Caco-2 (cell line): ENCODE data around the gene KIF2A. TPM values are rescaled to one million over a fixed set of nuclear protein-coding genes. Genes with fewer than 3 reads are reported as not detected.

ENCODE experiments used
- BruUV-seq: library from RNA; stranded (reverse); fragments of 400-500 nt; replicated peaks from 2 replicates; lab custom pipeline; 2021; lab: Mats Ljungman, UMichigan
- CTCF ChIA-PET: fragments of 300-600 bp; sonication (Branson Sonifier 250); formaldehyde crosslinking; loops from one replicate; lab custom pipeline; 2022; ENCODE audit warnings: antibody characterized with exemption; lab: Charles Lee
- POLR2A ChIA-PET: fragments of 300-600 bp; sonication (Branson Sonifier 250); formaldehyde crosslinking; loops from one replicate; lab custom pipeline; 2022; ENCODE audit warnings: antibody characterized with exemption; lab: Charles Lee
- DNase-seq, 2 experiments: peaks; one replicate each; pipeline versions ENCODE4 v3.0.0 to v3.0.0-alpha.2; 2020 to 2022
- H3K27me3 ChIP-seq: replicated peaks from 2 replicates; pipeline ENCODE4 v1.6.0; 2011; ENCODE audit warnings: low read length; ENCODE audit not compliant: control insufficient read depth, insufficient read depth
- H3K36me3 ChIP-seq: 2 replicates; pipeline ENCODE4 v1.5.1; 2011; ENCODE audit warnings: low read length; ENCODE audit not compliant: control insufficient read depth, insufficient read depth
- H3K4me1 ChIP-seq: fragments of 250-450 bp; sonication (Bioruptor Pico); 2 replicates; pipeline ENCODE4 v1.5.1; 2020; ENCODE audit warnings: mild to moderate bottlenecking
- H3K4me3 ChIP-seq: 2 replicates; pipeline ENCODE4 v1.5.1; 2011; ENCODE audit warnings: low read depth, mild to moderate bottlenecking, control low read depth, low read length
- H3K9me3 ChIP-seq: fragments of 250-450 bp; sonication (Bioruptor Pico); 2 replicates; pipeline ENCODE4 v1.5.1; 2020; ENCODE audit warnings: mild to moderate bottlenecking, moderate library complexity
- H3K27ac Mint-ChIP-seq: one replicate; pipeline ENCODE4 v1.8.0; 2022; ENCODE audit warnings: mixed read lengths; ENCODE audit not compliant: unreplicated experiment
- H3K27me3 Mint-ChIP-seq: one replicate; pipeline ENCODE4 v1.8.0; 2022; ENCODE audit warnings: mixed read lengths; ENCODE audit not compliant: insufficient read depth, unreplicated experiment
- H3K36me3 Mint-ChIP-seq: one replicate; pipeline ENCODE4 v1.8.0; 2022; ENCODE audit warnings: mild to moderate bottlenecking, mixed read lengths; ENCODE audit not compliant: insufficient read depth, unreplicated experiment
- H3K4me1 Mint-ChIP-seq: one replicate; pipeline ENCODE4 v1.8.0; 2022; ENCODE audit warnings: low read depth, mixed read lengths; ENCODE audit not compliant: unreplicated experiment
- H3K4me3 Mint-ChIP-seq: one replicate; pipeline ENCODE4 v1.8.0; 2022; ENCODE audit warnings: mild to moderate bottlenecking, moderate library complexity, mixed read lengths; ENCODE audit not compliant: unreplicated experiment
- H3K9me3 Mint-ChIP-seq: one replicate; pipeline ENCODE4 v1.8.0; 2022; ENCODE audit warnings: mixed read lengths; ENCODE audit not compliant: unreplicated experiment
- intact Hi-C: fragments of 100-400 bp; cut with micrococcal nuclease; formaldehyde crosslinking; loops from one replicate; pipeline ENCODE4 v1.10.0; 2022; ENCODE audit not compliant: unreplicated experiment
- total RNA-seq: library from RNA; stranded (reverse); gene quantifications from 2 replicates; pipeline ENCODE4 v1.2.3, GENCODE V29; 2022
- TF ChIP-seq, protein P1 (sequence below), 2 experiments: fragments of 200-600 bp in 1 of 2; IDR thresholded peaks; 1 replicate in 1 of 2; 2 replicates in 1 of 2; pipeline versions ENCODE4 v1.5.1 to v1.8.0; 2011 to 2022; ENCODE audit warnings: antibody characterized with exemption in 1 of 2, control low read depth in 1 of 2, inconsistent platforms in 1 of 2, low read depth in 1 of 2, low read length in 1 of 2, mild to moderate bottlenecking in 1 of 2, moderate library complexity in 1 of 2; ENCODE audit not compliant: insufficient read depth in 1 of 2, severe bottlenecking in 1 of 2, unreplicated experiment in 1 of 2

The KIF2A gene
- total RNA-seq, 1 experiment from 2014 or later = 65.6 TPM

DNA sequence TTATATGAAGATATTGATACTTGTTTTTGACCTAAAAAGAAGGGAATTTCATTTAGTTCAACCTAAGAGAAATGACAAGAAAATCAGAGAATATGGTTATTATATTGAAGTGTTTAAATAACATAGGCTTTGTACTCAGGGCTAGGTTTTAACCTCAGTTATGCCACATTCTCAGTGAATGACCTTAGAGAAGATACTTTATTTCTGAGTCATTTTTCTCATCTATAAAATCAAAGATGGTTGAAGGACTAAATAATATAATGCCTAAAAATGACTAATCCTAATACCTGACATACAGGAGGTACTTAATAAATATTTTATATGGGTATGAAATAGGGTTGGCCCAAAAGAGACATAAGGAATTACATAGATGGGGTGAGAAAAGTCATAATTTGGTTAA is 65.4 kb downstream of the KIF2A start:
- DNase-seq = no peak
- Histone ChIP-seq H3K9me3 (no peaks in the 10 kb centered on the region), H3K27me3 (no peaks in the 10 kb centered on the region), H3K36me3 (no peaks in the 10 kb centered on the region), H3K4me1 (peaks cover 11% of the 10 kb centered on the region; the same call in 1 of the 2 replicates), H3K4me3 (no peak overlapping the region)
- no peak overlapping the region for H3K4me3 Mint-ChIP-seq
- H3K27ac Mint-ChIP-seq = no peak overlapping the region
- CTCF ChIA-PET = no interaction called here
- TF ChIP-seq, protein P1, sequence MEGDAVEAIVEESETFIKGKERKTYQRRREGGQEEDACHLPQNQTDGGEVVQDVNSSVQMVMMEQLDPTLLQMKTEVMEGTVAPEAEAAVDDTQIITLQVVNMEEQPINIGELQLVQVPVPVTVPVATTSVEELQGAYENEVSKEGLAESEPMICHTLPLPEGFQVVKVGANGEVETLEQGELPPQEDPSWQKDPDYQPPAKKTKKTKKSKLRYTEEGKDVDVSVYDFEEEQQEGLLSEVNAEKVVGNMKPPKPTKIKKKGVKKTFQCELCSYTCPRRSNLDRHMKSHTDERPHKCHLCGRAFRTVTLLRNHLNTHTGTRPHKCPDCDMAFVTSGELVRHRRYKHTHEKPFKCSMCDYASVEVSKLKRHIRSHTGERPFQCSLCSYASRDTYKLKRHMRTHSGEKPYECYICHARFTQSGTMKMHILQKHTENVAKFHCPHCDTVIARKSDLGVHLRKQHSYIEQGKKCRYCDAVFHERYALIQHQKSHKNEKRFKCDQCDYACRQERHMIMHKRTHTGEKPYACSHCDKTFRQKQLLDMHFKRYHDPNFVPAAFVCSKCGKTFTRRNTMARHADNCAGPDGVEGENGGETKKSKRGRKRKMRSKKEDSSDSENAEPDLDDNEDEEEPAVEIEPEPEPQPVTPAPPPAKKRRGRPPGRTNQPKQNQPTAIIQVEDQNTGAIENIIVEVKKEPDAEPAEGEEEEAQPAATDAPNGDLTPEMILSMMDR (IDR thresholded peaks at IDR 0.05; ENCODE audit: insufficient read depth in 1 of 2, low read depth in 1 of 2, low read length in 1 of 2, severe bottlenecking in 1 of 2, unreplicated experiment in 1 of 2) = no peak
- H3K27me3 Mint-ChIP-seq = no peaks in the 10 kb centered on the region
- POLR2A ChIA-PET = no interaction called here
- H3K4me1 Mint-ChIP-seq = peaks cover 9% of the 10 kb centered on the region
- no TSS peak for BruUV-seq
- no peaks in the 10 kb centered on the region for H3K9me3 Mint-ChIP-seq
- peaks cover 48% of the 10 kb centered on the region for H3K36me3 Mint-ChIP-seq
- intact Hi-C loops = no loop called here

DNA sequence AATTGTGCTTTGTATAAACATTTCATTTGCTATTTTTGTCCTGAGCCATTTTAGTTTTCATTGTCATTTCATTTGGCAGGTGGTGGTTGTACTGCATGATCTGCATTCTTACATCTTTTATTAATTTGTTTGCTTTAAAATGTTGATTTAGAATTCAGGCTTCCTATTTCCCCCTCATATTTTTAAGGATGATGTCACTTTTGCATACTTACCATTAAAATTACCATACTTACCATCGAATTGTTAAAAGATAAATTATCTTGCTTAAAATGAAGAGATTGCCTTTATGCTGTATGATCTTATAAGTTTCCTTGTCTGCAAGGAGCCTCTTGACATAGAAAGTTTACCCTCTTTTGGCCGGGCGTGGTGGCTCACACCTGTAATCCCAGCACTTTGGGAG is 66.6 kb downstream of the KIF2A start:
- TF ChIP-seq, protein P1 (IDR thresholded peaks at IDR 0.05; ENCODE audit: insufficient read depth in 1 of 2, low read depth in 1 of 2, low read length in 1 of 2, severe bottlenecking in 1 of 2, unreplicated experiment in 1 of 2) = no peak

DNA sequence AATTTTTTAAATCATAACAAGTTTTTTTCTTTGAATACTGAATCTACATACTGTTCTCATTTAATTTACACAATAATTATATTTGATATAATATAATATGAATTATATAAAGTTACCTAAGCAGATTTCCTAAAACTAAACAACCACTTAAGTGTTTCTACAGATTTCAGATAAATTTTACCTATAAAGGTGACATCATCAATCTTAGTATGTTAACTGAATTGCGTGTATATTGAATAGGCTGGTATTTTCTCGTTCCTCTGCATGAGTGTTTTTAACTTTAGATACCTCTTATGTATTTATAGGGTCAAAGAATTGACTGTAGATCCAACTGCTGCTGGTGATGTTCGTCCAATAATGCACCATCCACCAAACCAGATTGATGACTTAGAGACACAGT is 67.4 kb downstream of the KIF2A start:
- intact Hi-C loops = no loop called here
- Mint-ChIP-seq H3K27ac (no peak overlapping the region), H3K36me3 (peaks cover 60% of the 10 kb centered on the region), H3K4me1 (peaks cover 9% of the 10 kb centered on the region), H3K9me3 (no peaks in the 10 kb centered on the region), H3K27me3 (no peaks in the 10 kb centered on the region), H3K4me3 (no peak overlapping the region)
- TF ChIP-seq, protein P1 (IDR thresholded peaks at IDR 0.05; ENCODE audit: insufficient read depth in 1 of 2, low read depth in 1 of 2, low read length in 1 of 2, severe bottlenecking in 1 of 2, unreplicated experiment in 1 of 2) = no peak
- ChIA-PET POLR2A (no interaction called here), CTCF (no interaction called here)
- Histone ChIP-seq H3K4me3 (no peak overlapping the region), H3K4me1 (peaks cover 11% of the 10 kb centered on the region; the same call in 1 of the 2 replicates), H3K36me3 (no peaks in the 10 kb centered on the region), H3K9me3 (no peaks in the 10 kb centered on the region), H3K27me3 (no peaks in the 10 kb centered on the region)
- no peak for DNase-seq
- no TSS peak for BruUV-seq

More for the DNA sequence above, 66.6 kb downstream of the KIF2A start:
- no TSS peak for BruUV-seq
- Mint-ChIP-seq H3K4me1 (peaks cover 9% of the 10 kb centered on the region), H3K4me3 (no peak overlapping the region), H3K9me3 (no peaks in the 10 kb centered on the region), H3K36me3 (peaks cover 52% of the 10 kb centered on the region), H3K27ac (no peak overlapping the region), H3K27me3 (no peaks in the 10 kb centered on the region)
- intact Hi-C loops = no loop called here
- Histone ChIP-seq H3K27me3 (no peaks in the 10 kb centered on the region), H3K36me3 (no peaks in the 10 kb centered on the region), H3K4me1 (peaks cover 11% of the 10 kb centered on the region; the same call in 1 of the 2 replicates), H3K4me3 (no peak overlapping the region), H3K9me3 (no peaks in the 10 kb centered on the region)
- CTCF ChIA-PET = no interaction called here
- DNase-seq = no peak
- POLR2A ChIA-PET = no interaction called here
